DOHH2 (cell line): ENCODE results near the gene OSBP.

Source experiments
- H3F3A ChIP-seq: fragments of 200-600 bp; sonication (generic), shearing (Covaris generic); 2 replicates; pipeline ENCODE4 v1.6.0; 2016; ENCODE audit warnings: antibody characterized with exemption, mild to moderate bottlenecking; ENCODE audit not compliant: control insufficient read depth, insufficient read depth
- H3K27ac ChIP-seq: fragments of 200-600 bp; sonication (generic); 2 replicates; pipeline ENCODE4 v1.5.1; 2014; ENCODE audit warnings: low read depth, mild to moderate bottlenecking, low read length, moderate library complexity
- H3K27me3 ChIP-seq: fragments of 200-600 bp; sonication (generic); 2 replicates; pipeline ENCODE4 v1.6.1; 2014; ENCODE audit warnings: mild to moderate bottlenecking, low read length, mixed read lengths; ENCODE audit not compliant: control insufficient read depth
- H3K36me3 ChIP-seq: fragments of 200-600 bp; sonication (generic); 2 replicates; pipeline ENCODE4 v1.6.1; 2014; ENCODE audit warnings: mild to moderate bottlenecking, low read length, moderate library complexity, mixed read lengths; ENCODE audit not compliant: control insufficient read depth
- H3K4me1 ChIP-seq: fragments of 200-600 bp; sonication (generic); 2 replicates; pipeline ENCODE4 v1.6.1; 2014; ENCODE audit warnings: mild to moderate bottlenecking, low read length, mixed read lengths; ENCODE audit not compliant: control insufficient read depth
- H3K4me2 ChIP-seq: fragments of 200-600 bp; sonication (generic); 2 replicates; pipeline ENCODE4 v1.6.0; 2014; ENCODE audit warnings: mild to moderate bottlenecking, low read length, moderate library complexity
- H3K4me3 ChIP-seq: fragments of 200-600 bp; sonication (generic); 2 replicates; pipeline ENCODE4 v1.5.1; 2014; ENCODE audit warnings: mild to moderate bottlenecking, low read length, mixed read lengths
- H3K79me2 ChIP-seq: fragments of 200-600 bp; sonication (generic); 2 replicates; pipeline ENCODE4 v1.6.1; 2014; ENCODE audit warnings: mild to moderate bottlenecking, low read length, mixed read lengths; ENCODE audit not compliant: control insufficient read depth
- H3K9me2 ChIP-seq: fragments of 200-600 bp; sonication (generic); replicated peaks from 2 replicates; pipeline ENCODE4 v1.6.1; 2014; ENCODE audit warnings: mild to moderate bottlenecking, low read length, mixed read lengths; ENCODE audit not compliant: control insufficient read depth
- H3K9me3 ChIP-seq: fragments of 200-600 bp; sonication (generic); 2 replicates; pipeline ENCODE4 v1.6.1; 2014; ENCODE audit warnings: antibody characterized with exemption, low read length, mixed read lengths; ENCODE audit not compliant: control insufficient read depth, insufficient read depth
- H4K20me1 ChIP-seq: fragments of 200-600 bp; sonication (generic); 2 replicates; pipeline ENCODE4 v1.6.0; 2014; ENCODE audit warnings: low read depth, mild to moderate bottlenecking, antibody characterized with exemption, low read length, moderate library complexity; ENCODE audit not compliant: control insufficient read depth, insufficient read depth
- EZH2phosphoT487 ChIP-seq: fragments of 200-600 bp; sonication (generic); IDR thresholded peaks from 2 replicates; pipeline ENCODE4 v1.6.1; 2017; ENCODE audit warnings: borderline replicate concordance, mild to moderate bottlenecking, antibody characterized with exemption, low read length, moderate library complexity, mixed read lengths
- TF ChIP-seq, protein P1 (sequence below): fragments of 200-600 bp; sonication (generic); IDR thresholded peaks from one replicate; pipeline ENCODE4 v1.5.1; 2014; ENCODE audit warnings: antibody characterized with exemption, mild to moderate bottlenecking, low read depth, low read length; ENCODE audit not compliant: poor library complexity, severe bottlenecking

The OSBP gene

GRCh38 chr11:59574467-59574866, 41.1 kb downstream of the OSBP start:
- Histone ChIP-seq H3K27me3 (no peaks in the 10 kb centered on the region), H3K9me3 (no peaks in the 10 kb centered on the region), H3K79me2 (no peaks in the 10 kb centered on the region), H3K9me2 (no peaks in the 10 kb centered on the region), H3K27ac (no peak overlapping the region), H3F3A (0 out of 2 replicates have a peak, but pooled peaks cover 3% of the 10 kb centered on the region), H3K4me1 (no peaks in the 10 kb centered on the region), H3K4me3 (no peak overlapping the region), H4K20me1 (no peaks in the 10 kb centered on the region), H3K4me2 (no peak overlapping the region), H3K36me3 (peaks cover 39% of the 10 kb centered on the region)
- TF ChIP-seq EZH2phosphoT487, result no peak
- TF ChIP-seq, protein P1, sequence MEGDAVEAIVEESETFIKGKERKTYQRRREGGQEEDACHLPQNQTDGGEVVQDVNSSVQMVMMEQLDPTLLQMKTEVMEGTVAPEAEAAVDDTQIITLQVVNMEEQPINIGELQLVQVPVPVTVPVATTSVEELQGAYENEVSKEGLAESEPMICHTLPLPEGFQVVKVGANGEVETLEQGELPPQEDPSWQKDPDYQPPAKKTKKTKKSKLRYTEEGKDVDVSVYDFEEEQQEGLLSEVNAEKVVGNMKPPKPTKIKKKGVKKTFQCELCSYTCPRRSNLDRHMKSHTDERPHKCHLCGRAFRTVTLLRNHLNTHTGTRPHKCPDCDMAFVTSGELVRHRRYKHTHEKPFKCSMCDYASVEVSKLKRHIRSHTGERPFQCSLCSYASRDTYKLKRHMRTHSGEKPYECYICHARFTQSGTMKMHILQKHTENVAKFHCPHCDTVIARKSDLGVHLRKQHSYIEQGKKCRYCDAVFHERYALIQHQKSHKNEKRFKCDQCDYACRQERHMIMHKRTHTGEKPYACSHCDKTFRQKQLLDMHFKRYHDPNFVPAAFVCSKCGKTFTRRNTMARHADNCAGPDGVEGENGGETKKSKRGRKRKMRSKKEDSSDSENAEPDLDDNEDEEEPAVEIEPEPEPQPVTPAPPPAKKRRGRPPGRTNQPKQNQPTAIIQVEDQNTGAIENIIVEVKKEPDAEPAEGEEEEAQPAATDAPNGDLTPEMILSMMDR, result no peak

DNA sequence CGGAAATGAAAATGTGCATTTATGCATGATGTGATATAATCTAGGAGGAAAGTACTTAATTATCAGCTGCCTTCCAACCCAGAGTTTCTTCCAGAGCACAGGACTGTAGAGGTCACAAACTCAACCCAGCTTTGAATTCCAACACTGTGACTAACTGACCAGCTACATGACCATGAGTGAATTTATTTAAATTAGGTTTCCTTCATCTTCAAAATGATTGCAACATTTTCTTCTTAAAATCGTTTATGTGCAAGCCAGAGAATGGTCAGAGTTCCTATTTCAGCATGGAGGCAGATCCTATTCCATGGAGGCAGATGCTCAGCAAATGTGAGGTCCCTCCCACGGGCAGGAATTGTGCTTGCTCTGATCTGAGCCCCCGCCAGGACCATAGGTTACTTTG, 42.4 kb downstream of the OSBP start:
- TF ChIP-seq EZH2phosphoT487, result no peak
- TF ChIP-seq, protein P1, result no peak
- no peaks in the 10 kb centered on the region for H3K9me2 ChIP-seq
- no peaks in the 10 kb centered on the region for H3K9me3 ChIP-seq
- peaks cover 30% of the 10 kb centered on the region for H3K36me3 ChIP-seq
- no peaks in the 10 kb centered on the region for H3K79me2 ChIP-seq
- H3K4me3 ChIP-seq, result no peak overlapping the region
- H3K27ac ChIP-seq, result no peak overlapping the region
- H3K4me1 ChIP-seq, result no peaks in the 10 kb centered on the region
- no peak overlapping the region for H3K4me2 ChIP-seq
- no peaks in the 10 kb centered on the region for H3K27me3 ChIP-seq
- H3F3A ChIP-seq, result 0 out of 2 replicates have a peak, but pooled peaks cover 3% of the 10 kb centered on the region
- no peaks in the 10 kb centered on the region for H4K20me1 ChIP-seq

GRCh38 chr11:59572091-59572490, 43.5 kb downstream of the OSBP start:
- H3K79me2 ChIP-seq, result no peaks in the 10 kb centered on the region
- TF ChIP-seq, protein P1, result no peak
- no peak for TF ChIP-seq EZH2phosphoT487
- no peaks in the 10 kb centered on the region for H4K20me1 ChIP-seq
- H3K27me3 ChIP-seq, result no peaks in the 10 kb centered on the region
- peaks cover 23% of the 10 kb centered on the region for H3K36me3 ChIP-seq
- H3K9me2 ChIP-seq, result no peaks in the 10 kb centered on the region
- H3F3A ChIP-seq, result peaks cover 3% of the 10 kb centered on the region; the same call in 1 of the 2 replicates
- no peaks in the 10 kb centered on the region for H3K4me1 ChIP-seq
- H3K9me3 ChIP-seq, result no peaks in the 10 kb centered on the region
- H3K27ac ChIP-seq, result no peak overlapping the region
- no peak overlapping the region for H3K4me3 ChIP-seq
- H3K4me2 ChIP-seq, result no peak overlapping the region

DNA sequence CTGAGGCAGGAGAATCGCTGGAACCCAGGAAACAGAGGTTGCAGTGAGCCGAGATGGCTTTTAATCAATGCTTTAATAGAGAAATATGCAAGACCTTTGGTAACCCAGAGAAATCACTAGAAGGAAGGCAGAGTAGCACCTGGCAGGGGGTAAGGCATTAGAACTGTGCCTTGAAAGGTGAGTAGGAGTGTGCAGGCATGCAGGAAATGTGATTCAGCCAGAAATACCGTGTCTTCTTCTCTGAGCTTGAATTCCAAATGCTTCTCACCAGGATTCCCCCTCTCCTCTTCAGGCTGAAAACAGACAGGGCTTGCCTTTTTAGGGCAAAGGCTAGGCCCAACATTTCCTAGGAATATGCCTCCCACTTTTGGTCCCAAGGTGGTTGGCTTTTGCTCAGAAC, 53.3 kb downstream of the OSBP start:
- Histone ChIP-seq H3K4me1 (peaks cover 25% of the 10 kb centered on the region), H3K79me2 (no peaks in the 10 kb centered on the region), H3K27ac (no peak overlapping the region), H3K9me2 (no peaks in the 10 kb centered on the region), H3K4me3 (no peak overlapping the region), H4K20me1 (no peaks in the 10 kb centered on the region), H3K36me3 (peaks cover 3% of the 10 kb centered on the region; the same call in 1 of the 2 replicates), H3K4me2 (no peak overlapping the region), H3K9me3 (no peaks in the 10 kb centered on the region), H3K27me3 (no peaks in the 10 kb centered on the region), H3F3A (peaks cover 13% of the 10 kb centered on the region)
- no peak for TF ChIP-seq EZH2phosphoT487
- TF ChIP-seq, protein P1, result no peak
